ENCODE data around the gene PKD1.

PKD1 gene

DNA sequence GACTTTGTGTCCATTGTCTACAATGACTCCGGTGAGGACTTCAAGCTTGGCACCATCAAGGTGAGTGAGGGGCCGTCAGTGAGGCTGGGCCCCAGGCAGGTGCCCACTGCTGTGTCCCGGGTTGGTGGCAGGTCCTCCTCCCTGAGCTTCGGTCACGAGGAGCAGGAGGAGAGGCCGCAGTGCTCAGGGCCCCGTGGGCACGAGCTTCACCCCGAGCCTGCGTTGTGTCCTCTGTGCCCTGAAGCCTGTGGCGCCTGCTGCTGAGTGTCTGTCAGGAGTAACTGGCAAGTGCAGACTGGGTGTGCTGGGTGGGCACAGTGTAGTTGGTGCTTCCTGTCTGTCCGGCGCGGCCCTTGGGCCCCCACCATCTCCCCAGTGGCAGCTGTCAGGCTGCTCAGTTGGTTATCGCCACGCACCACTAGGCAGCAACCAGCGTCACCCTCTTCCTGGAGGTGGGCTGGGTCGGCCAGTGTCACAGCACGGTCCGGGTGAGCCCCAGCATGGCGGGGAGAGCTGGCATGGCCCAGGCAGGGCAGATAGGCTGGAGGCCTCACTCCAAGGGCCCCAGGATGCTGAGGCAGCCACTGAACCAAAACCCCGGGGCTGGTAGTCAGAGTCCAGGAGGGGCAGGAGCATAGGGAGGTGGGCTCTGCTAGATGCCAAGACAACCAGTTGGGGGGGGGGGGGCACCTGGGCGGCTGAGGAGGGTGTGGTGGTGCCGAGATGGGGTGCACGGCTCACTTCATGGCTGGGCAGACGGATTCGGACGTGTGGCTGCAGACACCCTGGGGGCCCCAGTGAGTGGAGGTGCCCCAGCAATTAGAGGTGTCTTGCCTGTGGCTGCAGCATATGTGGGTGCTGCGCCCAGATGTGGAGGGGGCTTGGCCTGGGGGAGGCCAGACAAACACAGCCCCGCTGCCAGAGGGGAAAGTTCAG is 48.6 kb downstream of the PKD1 start:
- peaks cover 11% of the 10 kb centered on the region for H3K4me1 Mint-ChIP-seq
- no peak overlapping the region for H3K4me3 Mint-ChIP-seq
- TF ChIP-seq CTCF (IDR thresholded peaks at IDR 0.05; ENCODE audit: unreplicated experiment in 3 of 3) = no peak
- H3K27me3 Mint-ChIP-seq (ENCODE audit: low read depth) = no peaks in the 10 kb centered on the region
- no peak overlapping the region for H3K27ac Mint-ChIP-seq
- peaks cover 8% of the 10 kb centered on the region for H3K36me3 Mint-ChIP-seq (ENCODE audit: low read depth)
- H3K9me3 Mint-ChIP-seq = no peaks in the 10 kb centered on the region

DNA sequence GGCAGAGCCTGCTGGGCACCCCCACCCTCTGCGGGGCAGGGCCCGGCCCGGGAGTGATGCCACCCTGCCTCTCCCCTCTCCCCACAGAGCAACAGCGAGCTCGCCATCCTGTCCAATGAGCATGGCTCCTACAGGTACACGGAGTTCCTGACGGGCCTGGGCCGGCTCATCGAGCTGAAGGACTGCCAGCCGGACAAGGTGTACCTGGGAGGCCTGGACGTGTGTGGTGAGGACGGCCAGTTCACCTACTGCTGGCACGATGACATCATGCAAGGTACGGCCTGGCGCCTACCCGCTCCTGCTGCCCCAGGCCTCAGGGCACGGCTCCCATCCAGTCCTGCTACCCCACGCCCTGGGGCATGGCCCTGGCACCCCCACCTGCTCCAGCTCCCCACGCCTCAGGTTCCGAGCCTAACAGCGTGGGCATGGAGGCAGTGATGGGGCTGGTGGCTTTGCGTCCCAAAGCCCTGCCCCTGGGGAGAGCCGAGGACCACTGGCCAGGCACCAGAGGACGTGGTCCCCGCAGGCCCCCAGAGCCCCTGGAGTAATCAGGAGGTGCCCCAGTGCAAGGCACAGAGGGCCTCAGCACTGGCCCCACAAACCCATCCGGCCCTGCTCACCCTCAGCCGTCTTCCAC is 49.5 kb downstream of the PKD1 start:
- TF ChIP-seq CTCF (IDR thresholded peaks at IDR 0.05; ENCODE audit: unreplicated experiment in 3 of 3) = no peak
- H3K27me3 Mint-ChIP-seq (ENCODE audit: low read depth) = no peaks in the 10 kb centered on the region
- peaks cover 8% of the 10 kb centered on the region for H3K36me3 Mint-ChIP-seq (ENCODE audit: low read depth)
- peaks cover 11% of the 10 kb centered on the region for H3K4me1 Mint-ChIP-seq
- H3K9me3 Mint-ChIP-seq = no peaks in the 10 kb centered on the region
- H3K27ac Mint-ChIP-seq = no peak overlapping the region
- H3K4me3 Mint-ChIP-seq = no peak overlapping the region

GRCh38 chr16:2085669-2086068 is 50.0 kb downstream of the PKD1 start:
- Mint-ChIP-seq H3K27me3 (ENCODE audit: low read depth) (no peaks in the 10 kb centered on the region), H3K4me3 (no peak overlapping the region), H3K27ac (no peak overlapping the region), H3K4me1 (peaks cover 11% of the 10 kb centered on the region), H3K9me3 (no peaks in the 10 kb centered on the region), H3K36me3 (ENCODE audit: low read depth) (peaks cover 8% of the 10 kb centered on the region)
- no peak for TF ChIP-seq CTCF (IDR thresholded peaks at IDR 0.05; ENCODE audit: unreplicated experiment in 3 of 3)

GRCh38 chr16:2084895-2085625 is 50.6 kb downstream of the PKD1 start:
- Mint-ChIP-seq H3K4me3 (peak overlapping the region in 1 of 3 experiments; percentile 19), H3K27ac (no peak overlapping the region), H3K36me3 (ENCODE audit: low read depth) (peaks cover 8% of the 10 kb centered on the region), H3K27me3 (ENCODE audit: low read depth) (no peaks in the 10 kb centered on the region), H3K4me1 (peaks cover 11% of the 10 kb centered on the region), H3K9me3 (no peaks in the 10 kb centered on the region)
- TF ChIP-seq CTCF (IDR thresholded peaks at IDR 0.05; ENCODE audit: unreplicated experiment in 3 of 3) = no peak

- TF ChIP-seq CTCF (IDR thresholded peaks at IDR 0.05; ENCODE audit: unreplicated experiment in 3 of 3) = no peak
- Mint-ChIP-seq H3K27me3 (ENCODE audit: low read depth) (no peaks in the 10 kb centered on the region), H3K4me1 (peaks cover 11% of the 10 kb centered on the region), H3K36me3 (ENCODE audit: low read depth) (peaks cover 9% of the 10 kb centered on the region), H3K9me3 (no peaks in the 10 kb centered on the region), H3K27ac (peak overlapping the region in 1 of 3 experiments; percentile 44), H3K4me3 (no peak overlapping the region)
These were observed 51.6 kb downstream of the PKD1 start for GRCh38 chr16:2083876-2084780.
